HG02870 (cell line): ENCODE results near the gene PRR13.
"Not testable (repeated sequence)": the region's sequence is repeated elsewhere in the genome, so short reads cannot be mapped to it uniquely, and the experiment has no call there.

Experiments used
- ATAC-seq: cut with Tn5 transposase; IDR thresholded peaks from one replicate; pipeline ENCODE4 v1.9.1; 2021; ENCODE audit warnings: mild to moderate bottlenecking, moderate library complexity; ENCODE audit not compliant: unreplicated experiment

PRR13 gene

GRCh38 chr12:53467880-53468279 is 26.3 kb downstream of the PRR13 start:
- ATAC-seq = no peak

- no peak for ATAC-seq
These were observed 26.7 kb downstream of the PRR13 start for GRCh38 chr12:53468282-53468681.

- ATAC-seq = no peak
These were observed 30.6 kb downstream of the PRR13 start for GRCh38 chr12:53472056-53472582.

- ATAC-seq = no peak
These were observed 32.5 kb downstream of the PRR13 start for GRCh38 chr12:53474077-53474476.

- ATAC-seq = no peak
These were observed 33.3 kb downstream of the PRR13 start for GRCh38 chr12:53474819-53475218.

GRCh38 chr12:53476769-53477209 is 35.3 kb downstream of the PRR13 start:
- no peak for ATAC-seq

- ATAC-seq = no peak
These were observed 37.3 kb downstream of the PRR13 start for GRCh38 chr12:53478865-53479264.

- no peak for ATAC-seq
These were observed 37.8 kb downstream of the PRR13 start for GRCh38 chr12:53479331-53479730.

GRCh38 chr12:53480491-53481442 is 39.2 kb downstream of the PRR13 start:
- ATAC-seq = no peak

GRCh38 chr12:53481458-53481857 is 39.9 kb downstream of the PRR13 start:
- ATAC-seq = not testable (repeated sequence)

GRCh38 chr12:53481939-53482586 is 40.5 kb downstream of the PRR13 start:
- no peak for ATAC-seq

GRCh38 chr12:53482626-53483168 is 41.2 kb downstream of the PRR13 start:
- no peak for ATAC-seq

GRCh38 chr12:53483225-53483978 is 41.9 kb downstream of the PRR13 start:
- ATAC-seq = no peak

- ATAC-seq = no peak
These were observed 42.4 kb downstream of the PRR13 start for GRCh38 chr12:53483979-53484377.

GRCh38 chr12:53484686-53485575 is 43.4 kb downstream of the PRR13 start:
- no peak for ATAC-seq

- ATAC-seq = no peak
These were observed 44.6 kb downstream of the PRR13 start for GRCh38 chr12:53485955-53486735.

GRCh38 chr12:53486736-53487487 is 45.4 kb downstream of the PRR13 start:
- ATAC-seq = no peak

- no peak for ATAC-seq
These were observed 47.8 kb downstream of the PRR13 start for GRCh38 chr12:53489242-53489864.
